ENCODE measurements around the gene S1PR2.

Gene S1PR2

GRCh38 chr19:10228393-10228792, 2.7 kb downstream of the S1PR2 start:
- in situ Hi-C loops (cut with MboI; ENCODE audit: low pct_unique_long_range_greater_than_20kb, low sequenced_read_pairs), result no loop called here
- DNase-seq, result peak; percentile 35

GRCh38 chr19:10227026-10227971, 3.8 kb downstream of the S1PR2 start:
- DNase-seq, result no peak
- in situ Hi-C loops (cut with MboI; ENCODE audit: low pct_unique_long_range_greater_than_20kb, low sequenced_read_pairs), result no loop called here

GRCh38 chr19:10226376-10227025, 4.6 kb downstream of the S1PR2 start:
- in situ Hi-C loops (cut with MboI; ENCODE audit: low pct_unique_long_range_greater_than_20kb, low sequenced_read_pairs), result no loop called here
- DNase-seq, result no peak

GRCh38 chr19:10226021-10226375, 5.1 kb downstream of the S1PR2 start:
- DNase-seq, result no peak
- in situ Hi-C loops (cut with MboI; ENCODE audit: low pct_unique_long_range_greater_than_20kb, low sequenced_read_pairs), result no loop called here

- in situ Hi-C loops (cut with MboI; ENCODE audit: low pct_unique_long_range_greater_than_20kb, low sequenced_read_pairs), result no loop called here
Measured at GRCh38 chr19:10224337-10224736, 6.8 kb downstream of the S1PR2 start.

GRCh38 chr19:10223488-10224213, 7.5 kb downstream of the S1PR2 start:
- DNase-seq, result no peak
- in situ Hi-C loops (cut with MboI; ENCODE audit: low pct_unique_long_range_greater_than_20kb, low sequenced_read_pairs), result no loop called here

More at GRCh38 chr19:10224337-10224736, 6.8 kb downstream of the S1PR2 start:
- no peak for DNase-seq

GRCh38 chr19:10222201-10222890, 8.8 kb downstream of the S1PR2 start:
- in situ Hi-C loops (cut with MboI; ENCODE audit: low pct_unique_long_range_greater_than_20kb, low sequenced_read_pairs), result no loop called here
- peak; percentile 42 for DNase-seq

GRCh38 chr19:10220695-10221094, 10.4 kb downstream of the S1PR2 start:
- in situ Hi-C loops (cut with MboI; ENCODE audit: low pct_unique_long_range_greater_than_20kb, low sequenced_read_pairs), result no loop called here
- DNase-seq, result no peak

- DNase-seq, result peak; percentile 75
- in situ Hi-C loops (cut with MboI; ENCODE audit: low pct_unique_long_range_greater_than_20kb, low sequenced_read_pairs), result no loop called here
Measured at GRCh38 chr19:10219678-10220077, 11.5 kb downstream of the S1PR2 start.

GRCh38 chr19:10217085-10217484, 14.0 kb downstream of the S1PR2 start:
- DNase-seq, result no peak
- in situ Hi-C loops (cut with MboI; ENCODE audit: low pct_unique_long_range_greater_than_20kb, low sequenced_read_pairs), result no loop called here

- in situ Hi-C loops (cut with MboI; ENCODE audit: low pct_unique_long_range_greater_than_20kb, low sequenced_read_pairs), result no loop called here
- no peak for DNase-seq
Measured at GRCh38 chr19:10214784-10215183, 16.3 kb downstream of the S1PR2 start.

GRCh38 chr19:10211691-10212090, 19.4 kb downstream of the S1PR2 start:
- in situ Hi-C loops (cut with MboI; ENCODE audit: low pct_unique_long_range_greater_than_20kb, low sequenced_read_pairs), result no loop called here
- no peak for DNase-seq

- in situ Hi-C loops (cut with MboI; ENCODE audit: low pct_unique_long_range_greater_than_20kb, low sequenced_read_pairs), result no loop called here
- peak; percentile 43 for DNase-seq
Measured at GRCh38 chr19:10211061-10211460, 20.1 kb downstream of the S1PR2 start.

GRCh38 chr19:10209315-10209714, 21.8 kb downstream of the S1PR2 start:
- no peak for DNase-seq
- in situ Hi-C loops (cut with MboI; ENCODE audit: low pct_unique_long_range_greater_than_20kb, low sequenced_read_pairs), result no loop called here

GRCh38 chr19:10207026-10207425, 24.1 kb downstream of the S1PR2 start:
- no peak for DNase-seq
- in situ Hi-C loops (cut with MboI; ENCODE audit: low pct_unique_long_range_greater_than_20kb, low sequenced_read_pairs), result no loop called here

- no peak for DNase-seq
- in situ Hi-C loops (cut with MboI; ENCODE audit: low pct_unique_long_range_greater_than_20kb, low sequenced_read_pairs), result no loop called here
Measured at GRCh38 chr19:10206226-10206885, 24.8 kb downstream of the S1PR2 start.

GRCh38 chr19:10205636-10206035, 25.5 kb downstream of the S1PR2 start:
- in situ Hi-C loops (cut with MboI; ENCODE audit: low pct_unique_long_range_greater_than_20kb, low sequenced_read_pairs), result no loop called here
- DNase-seq, result no peak

- DNase-seq, result no peak
- in situ Hi-C loops (cut with MboI; ENCODE audit: low pct_unique_long_range_greater_than_20kb, low sequenced_read_pairs), result no loop called here
Measured at GRCh38 chr19:10203686-10204085, 27.4 kb downstream of the S1PR2 start.

GRCh38 chr19:10201176-10201575, 30.0 kb downstream of the S1PR2 start:
- in situ Hi-C loops (cut with MboI; ENCODE audit: low pct_unique_long_range_greater_than_20kb, low sequenced_read_pairs), result no loop called here

More at GRCh38 chr19:10201176-10201575, 30.0 kb downstream of the S1PR2 start:
- DNase-seq, result no peak
